Heart left ventricle (tissue), 16 donors: ENCODE results near the gene RIPPLY2. TPM values are rescaled to one million over a fixed set of nuclear protein-coding genes. Genes with fewer than 3 reads are reported as not detected.

Experiments used
- ATAC-seq, 4 donors: fragments of 200-7000 bp; cut with Tn5 transposase; one replicate each; pipeline ENCODE4 v1.9.1; 2020 to 2022; ENCODE audit warnings: moderate library complexity in 4 of 4, mild to moderate bottlenecking in 3 of 4, moderate number of reproducible peaks in 1 of 4
- DNase-seq, 5 donors: peaks; one replicate each; pipeline ENCODE4 v3.0.0-alpha.2; 2020
- H3K27ac ChIP-seq, 12 donors: fragments of 200-600 bp; sonication (generic) in 4 of 12; one replicate each; pipeline versions ENCODE4 v1.5.0 to v1.8.0; 2016 to 2022; ENCODE audit warnings: mild to moderate bottlenecking in 2 of 12
- H3K27me3 ChIP-seq, 9 donors: fragments of 200-600 bp; sonication (generic) in 2 of 9; one replicate each; pipeline versions ENCODE4 v1.5.1 to v1.8.0; 2016 to 2022; ENCODE audit warnings: mild to moderate bottlenecking in 3 of 9
- H3K36me3 ChIP-seq, 9 donors: fragments of 200-600 bp; sonication (generic) in 2 of 9; one replicate each; pipeline versions ENCODE4 v1.5.0 to v1.8.0; 2018 to 2022; ENCODE audit warnings: mild to moderate bottlenecking in 2 of 9
- H3K4me1 ChIP-seq, 12 donors: fragments of 200-600 bp; sonication (generic) in 4 of 12; one replicate each; pipeline versions ENCODE4 v1.5.0 to v1.8.0; 2016 to 2022; ENCODE audit warnings: mild to moderate bottlenecking in 3 of 12
- H3K4me3 ChIP-seq, 12 donors: fragments of 200-600 bp; sonication (generic) in 4 of 12; one replicate each; pipeline versions ENCODE4 v1.5.0 to v1.8.0; 2017 to 2022; ENCODE audit warnings: mild to moderate bottlenecking in 9 of 12, moderate library complexity in 4 of 12
- H3K9me3 ChIP-seq, 12 donors: fragments of 200-600 bp; sonication (generic) in 4 of 12; one replicate each; pipeline versions ENCODE4 v1.5.0 to v1.8.0; 2016 to 2022; ENCODE audit warnings: mild to moderate bottlenecking in 1 of 12
- CTCF ChIP-seq, 12 donors: fragments of 200-600 bp; sonication (generic) in 4 of 12; IDR thresholded peaks; one replicate each; pipeline versions ENCODE4 v1.5.0 to v1.8.0; 2018 to 2022; ENCODE audit warnings: antibody characterized with exemption in 12 of 12, mild to moderate bottlenecking in 5 of 12
- POLR2A ChIP-seq, 2 donors: fragments of 450-650 bp; IDR thresholded peaks; one replicate each; pipeline ENCODE4 v1.6.1; 2017; ENCODE audit warnings: antibody characterized with exemption in 2 of 2, mild to moderate bottlenecking in 2 of 2, moderate library complexity in 2 of 2
- WGBS, 4 donors: extraction: QIAGEN DNeasy Blood & Tissue Kit in 2 of 4; methylation state at CpG; one replicate each; pipeline versions ENCODE4 v1.1.5 to v1.1.7; 2013 to 2018; 5-methylcytosine and 5-hydroxymethylcytosine counted together
- intact Hi-C, 10 donors: fragments of 100-400 bp; cut with DNase I; formaldehyde crosslinking; loops; one replicate each; pipeline versions ENCODE4 v1.11.1 to v1.14.2; 2022
- polyA plus RNA-seq, 2 donors: library from polyadenylated mRNA; stranded (reverse); fragments of 200-250 nt; gene quantifications; one replicate each; pipeline ENCODE4 v1.2.3, GENCODE V29; 2013
- total RNA-seq, 9 donors: library from RNA; depleted of rRNA in 2 of 9; stranded (reverse); fragments of >200 nt in 2 of 9; fragmentation: NEBNext Ultra II Directional in 3 of 9; extraction: Animal tissue kit (Norgen Biotek cat#: 25700) in 3 of 9; gene quantifications; one replicate each; pipeline versions ENCODE4 v1.1.0 to v1.2.4, GENCODE V29; 2016 to 2023
- donor health status: ischemic (EF 13 %, LVEDD 7.1; RV severe dilation, severe dysfunction).
- donor health status: healthy with polysubstance abuse.
- donor health status: DM: no; HTN: yes; CAD: no.
- donor health status: DM: no; HTN: no; CAD: no.
- donor health status: ischemic (EF 25% LVEDD 6.9; RV normal size, moderate dysfunction).
- donor health status: ischemic (EF 25% LVEDD 5.7; RV mildly dilated, moderate dysfunction).
- donor health status: healthy.
- donor health status: DM: yes; HTN: yes; CAD: no.
- donor health status: ischemic (EF 35%, LVEDD 5.7; RV mildly dilated, moderate dysfunction).
- donor health status: nonischemic (EF 11% LVEDD 7.7; RV severe dilation, severe dysfunction).
- donor health status: DM: yes; HTN: yes; CAD: no.
- donor health status: PGD.
- donor health status: ischemic (EF 29% LVEDD 5.4; RV normal size, mild dysfunction).
- donor health status: nonischemic (EF 23%, LVEDD 6.1; RV moderate dilation, normal function).

Gene RIPPLY2
- total and polyA plus RNA-seq, 11 donors = not detected

GRCh38 chr6:83824831-83825230 lies 28.3 kb upstream of the RIPPLY2 start:
- no peak for TF ChIP-seq POLR2A (IDR thresholded peaks at IDR 0.05)
- no peak for TF ChIP-seq CTCF (IDR thresholded peaks at IDR 0.05)
- DNase-seq (no peak), ATAC-seq (no peak)
- H3K9me3 ChIP-seq = peaks cover 0 to 6% (median 0%) of the 10 kb centered on the region in 12 donors
- H3K4me3 ChIP-seq = no peak overlapping the region
- H3K4me1 ChIP-seq = no peaks in the 10 kb centered on the region
- no peaks in the 10 kb centered on the region for H3K36me3 ChIP-seq
- no peak overlapping the region for H3K27ac ChIP-seq
- intact Hi-C loops = no loop called here
- 0 to 11% (median 7%) methylated on average over 2 of the region's 2 CpGs for WGBS, 4 donors
- H3K27me3 ChIP-seq = no peaks in the 10 kb centered on the region

- no peak for ATAC-seq
- intact Hi-C loops = no loop called here
- TF ChIP-seq CTCF (IDR thresholded peaks at IDR 0.05) = no peak
- no peak for TF ChIP-seq POLR2A (IDR thresholded peaks at IDR 0.05)
- no peak overlapping the region for H3K4me3 ChIP-seq
- H3K36me3 ChIP-seq = no peaks in the 10 kb centered on the region
- H3K9me3 ChIP-seq = peaks cover 0 to 6% (median 0%) of the 10 kb centered on the region in 12 donors
- WGBS, 4 donors = 59 to 74% (median 63%) methylated on average over 2 of the region's 2 CpGs
- peaks cover 0 to 4% (median 0%) of the 10 kb centered on the region in 9 donors for H3K27me3 ChIP-seq
- H3K27ac ChIP-seq = no peak overlapping the region
- H3K4me1 ChIP-seq = no peaks in the 10 kb centered on the region
- DNase-seq = no peak
These were observed 26.1 kb upstream of the RIPPLY2 start for GRCh38 chr6:83827050-83827449.

- no peak for ATAC-seq
These were observed 14.4 kb upstream of the RIPPLY2 start for GRCh38 chr6:83838727-83839126.

GRCh38 chr6:83844170-83844569 lies 9.0 kb upstream of the RIPPLY2 start:
- TF ChIP-seq CTCF (IDR thresholded peaks at IDR 0.05) = no peak
- TF ChIP-seq POLR2A (IDR thresholded peaks at IDR 0.05) = no peak
- no peaks in the 10 kb centered on the region for H3K36me3 ChIP-seq
- H3K27ac ChIP-seq = no peak overlapping the region
- peaks cover 0 to 12% (median 3%) of the 10 kb centered on the region in 12 donors for H3K9me3 ChIP-seq
- no peak overlapping the region for H3K4me3 ChIP-seq
- intact Hi-C loops = no loop called here
- DNase-seq (no peak), ATAC-seq (no peak)
- 81 to 89% (median 86%) methylated on average over 3 of the region's 3 CpGs for WGBS, 4 donors
- no peaks in the 10 kb centered on the region for H3K4me1 ChIP-seq
- peaks cover 0 to 9% (median 0%) of the 10 kb centered on the region in 9 donors for H3K27me3 ChIP-seq

More at GRCh38 chr6:83838727-83839126, 14.4 kb upstream of the RIPPLY2 start:
- WGBS, 4 donors = 76 to 84% (median 83%) methylated on average over 6 of the region's 6 CpGs
- no peaks in the 10 kb centered on the region for H3K36me3 ChIP-seq
- no peak overlapping the region for H3K4me3 ChIP-seq
- TF ChIP-seq CTCF (IDR thresholded peaks at IDR 0.05) (no peak), POLR2A (IDR thresholded peaks at IDR 0.05) (no peak)
- no peak for DNase-seq
- H3K4me1 ChIP-seq = no peaks in the 10 kb centered on the region
- no peak overlapping the region for H3K27ac ChIP-seq
- peaks cover 0 to 4% (median 0%) of the 10 kb centered on the region in 9 donors for H3K27me3 ChIP-seq
- H3K9me3 ChIP-seq = peaks cover 0 to 16% (median 3%) of the 10 kb centered on the region in 12 donors
- intact Hi-C loops = no loop called here
